ENCODE data around the gene ZNF419.

ZNF419 gene

DNA sequence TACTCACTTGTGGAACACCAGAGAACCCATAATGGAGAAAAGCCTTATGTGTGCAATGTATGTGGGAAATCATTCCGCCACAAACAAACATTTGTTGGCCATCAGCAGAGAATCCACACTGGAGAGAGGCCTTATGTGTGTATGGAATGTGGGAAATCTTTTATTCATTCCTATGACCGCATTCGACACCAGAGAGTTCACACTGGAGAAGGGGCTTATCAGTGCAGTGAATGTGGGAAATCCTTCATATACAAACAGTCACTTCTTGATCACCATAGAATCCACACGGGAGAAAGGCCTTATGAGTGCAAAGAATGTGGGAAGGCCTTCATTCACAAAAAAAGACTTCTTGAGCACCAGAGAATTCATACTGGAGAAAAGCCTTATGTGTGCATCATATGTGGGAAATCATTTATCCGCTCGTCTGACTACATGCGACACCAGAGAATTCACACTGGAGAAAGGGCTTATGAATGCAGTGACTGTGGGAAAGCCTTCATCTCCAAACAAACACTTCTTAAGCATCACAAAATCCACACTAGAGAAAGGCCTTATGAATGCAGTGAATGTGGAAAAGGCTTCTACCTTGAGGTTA, 50.5 kb downstream of the ZNF419 start:
- no peak for DNase-seq

All from DMS79 (cell line).